HEK293 (cell line): ENCODE results near the gene HTR4.

Source experiments
- CTCF ChIA-PET: fragments of 350-600 bp; formaldehyde crosslinking; extraction: SDS; loops from one replicate; lab custom pipeline; 2021; ENCODE audit warnings: antibody characterized with exemption; lab: Yijun Ruan, JAX
- POLR2A ChIA-PET: fragments of 300-600 bp; formaldehyde crosslinking; extraction: SDS; loops from one replicate; lab custom pipeline; 2020; ENCODE audit warnings: antibody characterized with exemption, inconsistent platforms; lab: Yijun Ruan, JAX
- H3K27ac ChIP-seq: fragments of 200-500 bp; sonication (Bioruptor generic); 2 replicates; pipeline ENCODE4 v1.5.1; 2014; ENCODE audit warnings: low read depth, low read length, control low read depth, inconsistent platforms; ENCODE audit errors: extremely low read depth
- H3K36me3 ChIP-seq, 2 experiments: fragments of 200-500 bp in 1 of 2; sonication (Bioruptor generic) in 1 of 2; 1 replicate in 1 of 2; 2 replicates in 1 of 2; pipeline ENCODE4 v1.5.1; 2014 to 2017; ENCODE audit warnings: inconsistent platforms in 2 of 2, low read length in 2 of 2; ENCODE audit not compliant: control insufficient read depth in 2 of 2, insufficient read depth in 1 of 2
- H3K4me1 ChIP-seq: fragments of 200-500 bp; sonication (Bioruptor generic); 2 replicates; pipeline ENCODE4 v1.5.1; 2014; ENCODE audit warnings: mild to moderate bottlenecking, low read length, inconsistent platforms; ENCODE audit not compliant: control insufficient read depth, insufficient read depth
- H3K4me3 ChIP-seq: 2 replicates; pipeline ENCODE4 v1.5.1; 2011; ENCODE audit warnings: low read depth, mild to moderate bottlenecking, control low read depth, low read length, moderate library complexity
- H3K9me3 ChIP-seq: fragments of 200-500 bp; sonication (Bioruptor generic); 2 replicates; pipeline ENCODE4 v1.5.1; 2014; ENCODE audit warnings: low read depth, low read length, inconsistent platforms; ENCODE audit not compliant: control insufficient read depth, insufficient read depth
- BCL11A ChIP-seq: fragments of 450-650 bp; formaldehyde crosslinking; IDR thresholded peaks from 2 replicates; pipeline ENCODE4 v1.5.1; 2016; ENCODE audit warnings: low read depth, missing biosample characterization, missing genetic modification characterization
- EGR2 ChIP-seq: fragments of 450-650 bp; formaldehyde crosslinking; IDR thresholded peaks from 2 replicates; pipeline ENCODE4 v1.5.1; 2016; ENCODE audit warnings: low read depth, missing biosample characterization, missing genetic modification characterization
- SETDB1 ChIP-seq: IDR thresholded peaks from one replicate; pipeline ENCODE4 v1.6.1; 2017; ENCODE audit warnings: mild to moderate bottlenecking, low read length, moderate library complexity, mixed read lengths; ENCODE audit not compliant: insufficient read length
- SP3 ChIP-seq: fragments of 450-650 bp; formaldehyde crosslinking; IDR thresholded peaks from 2 replicates; pipeline ENCODE4 v1.5.1; 2016; ENCODE audit warnings: missing biosample characterization, missing genetic modification characterization
- ZBTB1 ChIP-seq: fragments of 450-650 bp; formaldehyde crosslinking; IDR thresholded peaks from 2 replicates; pipeline ENCODE4 v1.5.1; 2016; ENCODE audit warnings: missing biosample characterization, missing genetic modification characterization
- ZNF132 ChIP-seq: fragments of 450-650 bp; formaldehyde crosslinking; IDR thresholded peaks from 2 replicates; pipeline ENCODE4 v1.5.1; 2017; ENCODE audit warnings: missing biosample characterization, missing genetic modification characterization, borderline replicate concordance
- ZNF133 ChIP-seq: fragments of 450-650 bp; formaldehyde crosslinking; IDR thresholded peaks from 2 replicates; pipeline ENCODE4 v1.5.1; 2016; ENCODE audit warnings: missing biosample characterization, missing genetic modification characterization
- ZNF174 ChIP-seq: fragments of 450-650 bp; formaldehyde crosslinking; IDR thresholded peaks from 2 replicates; pipeline ENCODE4 v1.5.0; 2017; ENCODE audit warnings: missing biosample characterization, mild to moderate bottlenecking, missing genetic modification characterization
- ZNF221 ChIP-seq: fragments of 450-650 bp; formaldehyde crosslinking; IDR thresholded peaks from 2 replicates; pipeline ENCODE4 v1.5.1; 2017; ENCODE audit warnings: missing biosample characterization, missing genetic modification characterization, borderline replicate concordance
- ZNF560 ChIP-seq: fragments of 450-650 bp; formaldehyde crosslinking; IDR thresholded peaks from 2 replicates; pipeline ENCODE4 v1.5.1; 2017; ENCODE audit warnings: missing biosample characterization, missing genetic modification characterization, borderline replicate concordance
- ZNF621 ChIP-seq: fragments of 450-650 bp; formaldehyde crosslinking; IDR thresholded peaks from 2 replicates; pipeline ENCODE4 v1.5.1; 2017; ENCODE audit warnings: missing biosample characterization, missing genetic modification characterization
- ZNF623 ChIP-seq: fragments of 450-650 bp; formaldehyde crosslinking; IDR thresholded peaks from 2 replicates; pipeline ENCODE4 v1.5.1; 2016; ENCODE audit warnings: missing biosample characterization, missing genetic modification characterization
- ZNF670 ChIP-seq: fragments of 450-650 bp; formaldehyde crosslinking; IDR thresholded peaks from 2 replicates; pipeline ENCODE4 v1.5.1; 2016; ENCODE audit warnings: missing biosample characterization, missing genetic modification characterization, low read depth
- ZNF776 ChIP-seq: fragments of 450-650 bp; formaldehyde crosslinking; IDR thresholded peaks from 2 replicates; pipeline ENCODE4 v1.5.0; 2017; ENCODE audit warnings: missing biosample characterization, missing genetic modification characterization, borderline replicate concordance
- TF ChIP-seq, protein P1 (sequence below): fragments of 450-650 bp; formaldehyde crosslinking; IDR thresholded peaks from 2 replicates; pipeline ENCODE4 v1.5.1; 2016; ENCODE audit warnings: missing biosample characterization, missing genetic modification characterization, borderline replicate concordance
- TF ChIP-seq, protein P2 (sequence below): fragments of 450-650 bp; formaldehyde crosslinking; IDR thresholded peaks from 2 replicates; pipeline ENCODE4 v1.5.1; 2016; ENCODE audit warnings: missing biosample characterization, missing genetic modification characterization, low read depth
- TF ChIP-seq, protein P3 (sequence below): fragments of 450-650 bp; formaldehyde crosslinking; IDR thresholded peaks from 2 replicates; pipeline ENCODE4 v1.5.1; 2016; ENCODE audit warnings: missing biosample characterization, missing genetic modification characterization
- TF ChIP-seq, protein P4 (sequence below): fragments of 450-650 bp; formaldehyde crosslinking; IDR thresholded peaks from 2 replicates; pipeline ENCODE4 v1.5.1; 2016; ENCODE audit warnings: missing biosample characterization, missing genetic modification characterization
- TF ChIP-seq, protein P5 (sequence below): fragments of 450-650 bp; formaldehyde crosslinking; IDR thresholded peaks from 2 replicates; pipeline ENCODE4 v1.5.1; 2016; ENCODE audit warnings: missing biosample characterization, missing genetic modification characterization
- TF ChIP-seq, protein P6 (sequence below): fragments of 450-650 bp; formaldehyde crosslinking; IDR thresholded peaks from 2 replicates; pipeline ENCODE4 v1.5.1; 2017; ENCODE audit warnings: missing biosample characterization, missing genetic modification characterization

HTR4 gene

DNA sequence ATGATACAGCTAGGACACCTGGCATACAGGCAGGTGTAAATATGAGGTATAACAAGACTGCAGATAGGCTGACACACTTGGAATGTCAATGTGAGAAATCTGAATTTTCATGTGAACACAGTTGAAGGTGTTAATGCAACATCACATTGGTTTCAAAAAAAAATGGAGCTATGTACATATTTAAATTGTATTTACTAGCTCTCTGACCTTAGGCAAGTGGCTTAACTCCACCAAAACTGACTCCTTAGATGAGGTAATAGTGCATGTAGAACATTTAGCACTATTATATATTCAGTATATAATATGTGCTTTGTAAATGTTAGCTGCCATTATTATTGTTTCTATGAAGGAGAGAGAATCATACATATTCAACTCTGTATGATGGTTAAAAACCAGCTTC lies 48.0 kb downstream of the HTR4 start:
- H3K9me3 ChIP-seq: no peaks in the 10 kb centered on the region
- no peaks in the 10 kb centered on the region for H3K4me1 ChIP-seq
- H3K27ac ChIP-seq: no peak overlapping the region
- ChIA-PET POLR2A (no interaction called here), CTCF (no interaction called here)
- H3K36me3 ChIP-seq: no peaks in the 10 kb centered on the region
- TF ChIP-seq, protein P1, sequence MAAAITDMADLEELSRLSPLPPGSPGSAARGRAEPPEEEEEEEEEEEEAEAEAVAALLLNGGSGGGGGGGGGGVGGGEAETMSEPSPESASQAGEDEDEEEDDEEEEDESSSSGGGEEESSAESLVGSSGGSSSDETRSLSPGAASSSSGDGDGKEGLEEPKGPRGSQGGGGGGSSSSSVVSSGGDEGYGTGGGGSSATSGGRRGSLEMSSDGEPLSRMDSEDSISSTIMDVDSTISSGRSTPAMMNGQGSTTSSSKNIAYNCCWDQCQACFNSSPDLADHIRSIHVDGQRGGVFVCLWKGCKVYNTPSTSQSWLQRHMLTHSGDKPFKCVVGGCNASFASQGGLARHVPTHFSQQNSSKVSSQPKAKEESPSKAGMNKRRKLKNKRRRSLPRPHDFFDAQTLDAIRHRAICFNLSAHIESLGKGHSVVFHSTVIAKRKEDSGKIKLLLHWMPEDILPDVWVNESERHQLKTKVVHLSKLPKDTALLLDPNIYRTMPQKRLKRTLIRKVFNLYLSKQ (tag by site-specific recombination): no peak
- TF ChIP-seq ZNF132 (tag by site-specific recombination) (no peak), ZNF221 (tag by site-specific recombination) (no peak), ZNF623 (tag by site-specific recombination) (no peak), SP3 (tag by site-specific recombination) (no peak), ZNF776 (no peak), ZNF560 (tag by site-specific recombination) (no peak)
- TF ChIP-seq, protein P2, sequence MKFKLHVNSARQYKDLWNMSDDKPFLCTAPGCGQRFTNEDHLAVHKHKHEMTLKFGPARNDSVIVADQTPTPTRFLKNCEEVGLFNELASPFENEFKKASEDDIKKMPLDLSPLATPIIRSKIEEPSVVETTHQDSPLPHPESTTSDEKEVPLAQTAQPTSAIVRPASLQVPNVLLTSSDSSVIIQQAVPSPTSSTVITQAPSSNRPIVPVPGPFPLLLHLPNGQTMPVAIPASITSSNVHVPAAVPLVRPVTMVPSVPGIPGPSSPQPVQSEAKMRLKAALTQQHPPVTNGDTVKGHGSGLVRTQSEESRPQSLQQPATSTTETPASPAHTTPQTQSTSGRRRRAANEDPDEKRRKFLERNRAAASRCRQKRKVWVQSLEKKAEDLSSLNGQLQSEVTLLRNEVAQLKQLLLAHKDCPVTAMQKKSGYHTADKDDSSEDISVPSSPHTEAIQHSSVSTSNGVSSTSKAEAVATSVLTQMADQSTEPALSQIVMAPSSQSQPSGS (tag by site-specific recombination): no peak
- TF ChIP-seq, protein P3, sequence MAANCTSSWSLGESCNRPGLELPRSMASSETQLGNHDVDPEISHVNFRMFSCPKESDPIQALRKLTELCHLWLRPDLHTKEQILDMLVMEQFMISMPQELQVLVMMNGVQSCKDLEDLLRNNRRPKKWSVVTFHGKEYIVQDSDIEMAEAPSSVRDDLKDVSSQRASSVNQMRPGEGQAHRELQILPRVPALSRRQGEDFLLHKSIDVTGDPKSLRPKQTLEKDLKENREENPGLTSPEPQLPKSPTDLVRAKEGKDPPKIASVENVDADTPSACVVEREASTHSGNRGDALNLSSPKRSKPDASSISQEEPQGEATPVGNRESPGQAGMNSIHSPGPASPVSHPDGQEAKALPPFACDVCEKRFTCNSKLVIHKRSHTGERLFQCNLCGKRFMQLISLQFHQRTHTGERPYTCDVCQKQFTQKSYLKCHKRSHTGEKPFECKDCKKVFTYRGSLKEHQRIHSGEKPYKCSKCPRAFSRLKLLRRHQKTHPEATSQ (tag by site-specific recombination): no peak
- no peak overlapping the region for H3K4me3 ChIP-seq

DNA sequence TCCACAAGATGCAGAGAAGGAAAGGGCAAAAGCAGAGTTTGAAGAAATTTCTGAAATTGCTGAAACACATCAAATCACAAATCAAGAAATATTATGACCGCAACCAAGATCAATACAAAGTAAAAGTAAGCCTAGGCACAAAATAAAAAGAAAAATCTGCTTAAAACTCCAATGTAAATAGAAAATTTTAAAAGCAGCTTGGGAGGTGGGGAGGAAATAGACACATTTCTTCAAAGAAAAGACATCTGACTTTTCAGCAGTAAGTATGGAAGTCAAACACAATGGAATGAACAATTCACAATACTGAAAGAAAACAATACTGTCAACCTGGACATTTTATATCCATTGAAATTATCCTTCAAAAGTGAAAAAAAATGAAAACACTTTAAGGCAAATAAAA lies 55.1 kb downstream of the HTR4 start:
- CTCF ChIA-PET: interaction anchor here (0.6 kb wide), 1 partner anchor 515 kb away, joined by 5 read pairs; no protein-coding TSS in a partner anchor
- POLR2A ChIA-PET: no interaction called here

DNA sequence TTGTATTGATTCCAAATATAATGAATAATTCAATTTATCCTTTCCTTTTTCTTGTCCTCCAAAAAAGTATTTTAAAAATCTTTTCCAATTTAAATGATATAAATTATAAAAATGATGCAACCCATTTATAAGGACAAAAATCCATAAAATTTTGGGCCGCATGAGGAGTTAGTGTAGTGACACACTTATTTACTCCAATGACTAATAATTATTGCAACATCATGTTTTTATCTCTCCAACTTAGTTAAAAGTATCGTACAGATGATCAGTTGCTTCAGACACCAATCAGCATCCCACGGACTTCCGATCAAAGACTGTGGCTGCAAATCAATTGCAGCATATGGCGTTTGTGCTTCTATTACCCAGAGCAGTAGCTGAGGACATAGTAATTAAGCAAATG lies 58.6 kb downstream of the HTR4 start:
- CTCF ChIA-PET: no interaction called here
- Histone ChIP-seq H3K4me3 (no peak overlapping the region), H3K9me3 (no peaks in the 10 kb centered on the region), H3K27ac (no peak overlapping the region), H3K4me1 (no peaks in the 10 kb centered on the region), H3K36me3 (no peaks in the 10 kb centered on the region)
- POLR2A ChIA-PET: no interaction called here
- TF ChIP-seq BCL11A (tag by site-specific recombination) (no peak), ZNF621 (tag by site-specific recombination) (no peak), ZBTB1 (tag by site-specific recombination) (no peak), ZNF133 (tag by site-specific recombination) (no peak), ZNF670 (tag by site-specific recombination) (no peak), EGR2 (no peak), ZNF174 (no peak)
- TF ChIP-seq, protein P4, sequence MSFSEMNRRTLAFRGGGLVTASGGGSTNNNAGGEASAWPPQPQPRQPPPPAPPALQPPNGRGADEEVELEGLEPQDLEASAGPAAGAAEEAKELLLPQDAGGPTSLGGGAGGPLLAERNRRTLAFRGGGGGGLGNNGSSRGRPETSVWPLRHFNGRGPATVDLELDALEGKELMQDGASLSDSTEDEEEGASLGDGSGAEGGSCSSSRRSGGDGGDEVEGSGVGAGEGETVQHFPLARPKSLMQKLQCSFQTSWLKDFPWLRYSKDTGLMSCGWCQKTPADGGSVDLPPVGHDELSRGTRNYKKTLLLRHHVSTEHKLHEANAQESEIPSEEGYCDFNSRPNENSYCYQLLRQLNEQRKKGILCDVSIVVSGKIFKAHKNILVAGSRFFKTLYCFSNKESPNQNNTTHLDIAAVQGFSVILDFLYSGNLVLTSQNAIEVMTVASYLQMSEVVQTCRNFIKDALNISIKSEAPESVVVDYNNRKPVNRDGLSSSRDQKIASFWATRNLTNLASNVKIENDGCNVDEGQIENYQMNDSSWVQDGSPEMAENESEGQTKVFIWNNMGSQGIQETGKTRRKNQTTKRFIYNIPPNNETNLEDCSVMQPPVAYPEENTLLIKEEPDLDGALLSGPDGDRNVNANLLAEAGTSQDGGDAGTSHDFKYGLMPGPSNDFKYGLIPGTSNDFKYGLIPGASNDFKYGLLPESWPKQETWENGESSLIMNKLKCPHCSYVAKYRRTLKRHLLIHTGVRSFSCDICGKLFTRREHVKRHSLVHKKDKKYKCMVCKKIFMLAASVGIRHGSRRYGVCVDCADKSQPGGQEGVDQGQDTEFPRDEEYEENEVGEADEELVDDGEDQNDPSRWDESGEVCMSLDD: no peak
- TF ChIP-seq, protein P5, sequence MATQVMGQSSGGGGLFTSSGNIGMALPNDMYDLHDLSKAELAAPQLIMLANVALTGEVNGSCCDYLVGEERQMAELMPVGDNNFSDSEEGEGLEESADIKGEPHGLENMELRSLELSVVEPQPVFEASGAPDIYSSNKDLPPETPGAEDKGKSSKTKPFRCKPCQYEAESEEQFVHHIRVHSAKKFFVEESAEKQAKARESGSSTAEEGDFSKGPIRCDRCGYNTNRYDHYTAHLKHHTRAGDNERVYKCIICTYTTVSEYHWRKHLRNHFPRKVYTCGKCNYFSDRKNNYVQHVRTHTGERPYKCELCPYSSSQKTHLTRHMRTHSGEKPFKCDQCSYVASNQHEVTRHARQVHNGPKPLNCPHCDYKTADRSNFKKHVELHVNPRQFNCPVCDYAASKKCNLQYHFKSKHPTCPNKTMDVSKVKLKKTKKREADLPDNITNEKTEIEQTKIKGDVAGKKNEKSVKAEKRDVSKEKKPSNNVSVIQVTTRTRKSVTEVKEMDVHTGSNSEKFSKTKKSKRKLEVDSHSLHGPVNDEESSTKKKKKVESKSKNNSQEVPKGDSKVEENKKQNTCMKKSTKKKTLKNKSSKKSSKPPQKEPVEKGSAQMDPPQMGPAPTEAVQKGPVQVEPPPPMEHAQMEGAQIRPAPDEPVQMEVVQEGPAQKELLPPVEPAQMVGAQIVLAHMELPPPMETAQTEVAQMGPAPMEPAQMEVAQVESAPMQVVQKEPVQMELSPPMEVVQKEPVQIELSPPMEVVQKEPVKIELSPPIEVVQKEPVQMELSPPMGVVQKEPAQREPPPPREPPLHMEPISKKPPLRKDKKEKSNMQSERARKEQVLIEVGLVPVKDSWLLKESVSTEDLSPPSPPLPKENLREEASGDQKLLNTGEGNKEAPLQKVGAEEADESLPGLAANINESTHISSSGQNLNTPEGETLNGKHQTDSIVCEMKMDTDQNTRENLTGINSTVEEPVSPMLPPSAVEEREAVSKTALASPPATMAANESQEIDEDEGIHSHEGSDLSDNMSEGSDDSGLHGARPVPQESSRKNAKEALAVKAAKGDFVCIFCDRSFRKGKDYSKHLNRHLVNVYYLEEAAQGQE: no peak

More for the DNA sequence above, 55.1 kb downstream of the HTR4 start:
- no peaks in the 10 kb centered on the region for H3K4me1 ChIP-seq
- H3K27ac ChIP-seq: no peak overlapping the region
- TF ChIP-seq SETDB1: peak; percentile 41
- TF ChIP-seq, protein P6, sequence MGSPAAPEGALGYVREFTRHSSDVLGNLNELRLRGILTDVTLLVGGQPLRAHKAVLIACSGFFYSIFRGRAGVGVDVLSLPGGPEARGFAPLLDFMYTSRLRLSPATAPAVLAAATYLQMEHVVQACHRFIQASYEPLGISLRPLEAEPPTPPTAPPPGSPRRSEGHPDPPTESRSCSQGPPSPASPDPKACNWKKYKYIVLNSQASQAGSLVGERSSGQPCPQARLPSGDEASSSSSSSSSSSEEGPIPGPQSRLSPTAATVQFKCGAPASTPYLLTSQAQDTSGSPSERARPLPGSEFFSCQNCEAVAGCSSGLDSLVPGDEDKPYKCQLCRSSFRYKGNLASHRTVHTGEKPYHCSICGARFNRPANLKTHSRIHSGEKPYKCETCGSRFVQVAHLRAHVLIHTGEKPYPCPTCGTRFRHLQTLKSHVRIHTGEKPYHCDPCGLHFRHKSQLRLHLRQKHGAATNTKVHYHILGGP: no peak
- no peak overlapping the region for H3K4me3 ChIP-seq
- no peaks in the 10 kb centered on the region for H3K36me3 ChIP-seq
- no peaks in the 10 kb centered on the region for H3K9me3 ChIP-seq
